ENCODE data around the gene CFAP58.

The CFAP58 gene

DNA sequence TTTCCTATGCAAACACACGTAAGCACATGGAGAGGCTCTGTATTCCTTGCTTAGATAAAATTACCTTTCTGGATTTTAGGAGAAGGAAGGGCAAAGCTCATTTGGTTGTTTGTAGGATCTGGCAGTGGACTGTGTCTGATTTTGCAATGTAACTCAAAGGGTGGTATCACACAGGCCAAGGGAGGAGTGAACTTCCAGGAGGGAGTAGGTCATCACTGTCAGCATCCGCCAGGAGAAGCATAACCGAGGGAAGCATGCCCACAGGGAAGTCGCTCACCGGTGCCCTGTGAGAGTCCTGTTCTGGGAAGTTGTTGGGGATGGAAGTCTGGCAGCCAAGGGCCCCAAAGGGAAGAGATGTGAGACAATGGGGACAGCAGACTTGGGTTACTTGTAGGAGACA, 74.4 kb downstream of the CFAP58 start:
- DNase-seq (ENCODE audit: extremely low read depth, low read depth): no peak
- TF ChIP-seq, protein P1, sequence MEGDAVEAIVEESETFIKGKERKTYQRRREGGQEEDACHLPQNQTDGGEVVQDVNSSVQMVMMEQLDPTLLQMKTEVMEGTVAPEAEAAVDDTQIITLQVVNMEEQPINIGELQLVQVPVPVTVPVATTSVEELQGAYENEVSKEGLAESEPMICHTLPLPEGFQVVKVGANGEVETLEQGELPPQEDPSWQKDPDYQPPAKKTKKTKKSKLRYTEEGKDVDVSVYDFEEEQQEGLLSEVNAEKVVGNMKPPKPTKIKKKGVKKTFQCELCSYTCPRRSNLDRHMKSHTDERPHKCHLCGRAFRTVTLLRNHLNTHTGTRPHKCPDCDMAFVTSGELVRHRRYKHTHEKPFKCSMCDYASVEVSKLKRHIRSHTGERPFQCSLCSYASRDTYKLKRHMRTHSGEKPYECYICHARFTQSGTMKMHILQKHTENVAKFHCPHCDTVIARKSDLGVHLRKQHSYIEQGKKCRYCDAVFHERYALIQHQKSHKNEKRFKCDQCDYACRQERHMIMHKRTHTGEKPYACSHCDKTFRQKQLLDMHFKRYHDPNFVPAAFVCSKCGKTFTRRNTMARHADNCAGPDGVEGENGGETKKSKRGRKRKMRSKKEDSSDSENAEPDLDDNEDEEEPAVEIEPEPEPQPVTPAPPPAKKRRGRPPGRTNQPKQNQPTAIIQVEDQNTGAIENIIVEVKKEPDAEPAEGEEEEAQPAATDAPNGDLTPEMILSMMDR (IDR thresholded peaks at IDR 0.05; ENCODE audit: low read depth, low read length): no peak

DNA sequence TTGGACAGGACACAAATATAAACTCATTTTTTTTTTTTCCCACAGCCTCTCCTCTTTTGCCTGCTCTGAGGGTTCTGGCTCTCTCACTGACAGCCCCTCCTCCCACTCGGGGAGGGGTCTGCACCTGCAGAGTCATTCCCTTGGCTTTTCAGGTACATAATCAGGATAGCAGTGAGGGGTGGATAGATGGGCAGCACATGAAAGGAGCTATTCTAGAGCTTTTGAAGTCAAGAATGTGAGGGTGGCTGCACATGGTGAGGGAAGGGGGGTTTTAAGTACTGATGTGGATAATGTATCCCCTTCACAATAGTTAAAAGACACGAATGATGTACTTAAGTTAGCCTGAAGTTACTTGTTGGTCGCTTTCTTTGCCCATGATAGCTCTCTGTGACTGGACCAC, 76.2 kb downstream of the CFAP58 start:
- TF ChIP-seq, protein P1 (IDR thresholded peaks at IDR 0.05; ENCODE audit: low read depth, low read length): no peak
- no peak for DNase-seq (ENCODE audit: extremely low read depth, low read depth)

DNA sequence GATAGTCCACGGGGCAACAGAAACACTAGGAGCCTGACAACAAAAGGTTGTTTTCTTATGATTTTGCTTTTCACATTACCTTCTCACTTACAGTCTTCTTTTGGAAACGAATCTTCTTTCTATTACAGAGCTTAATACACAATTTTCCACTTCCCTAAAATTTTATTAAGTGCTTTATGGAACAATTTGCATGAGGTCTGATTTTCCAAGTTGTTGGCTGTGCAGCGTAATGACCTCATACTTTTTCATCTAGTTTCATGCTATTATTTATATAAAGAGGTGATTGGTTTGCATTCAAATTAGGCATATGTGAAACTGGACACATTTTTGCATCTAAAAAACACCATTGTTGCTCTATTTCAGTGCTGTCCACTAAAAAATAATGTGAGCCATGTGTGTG, 76.7 kb downstream of the CFAP58 start:
- no peak for DNase-seq (ENCODE audit: extremely low read depth, low read depth)
- TF ChIP-seq, protein P1 (IDR thresholded peaks at IDR 0.05; ENCODE audit: low read depth, low read length): no peak

DNA sequence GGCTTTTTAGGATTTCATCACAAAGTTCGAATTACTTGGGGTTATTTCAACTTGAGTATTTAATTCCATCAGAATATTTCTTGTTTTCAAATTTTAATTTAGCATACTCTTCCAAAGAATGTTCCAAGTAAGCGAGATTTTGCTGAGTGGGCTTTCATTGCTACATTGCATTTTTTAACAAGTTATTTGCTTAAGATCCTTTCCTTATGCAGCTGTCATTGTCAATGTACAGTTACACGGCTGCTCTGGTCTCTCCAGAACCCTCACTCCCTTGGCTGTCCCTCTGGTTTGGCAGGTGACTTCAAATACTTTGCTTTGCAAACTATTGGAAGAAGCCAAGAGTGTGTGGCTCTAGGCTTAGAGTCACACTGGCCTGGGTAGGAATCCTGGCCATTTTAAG, 80.0 kb downstream of the CFAP58 start:
- TF ChIP-seq, protein P1 (IDR thresholded peaks at IDR 0.05; ENCODE audit: low read depth, low read length): no peak
- no peak for DNase-seq (ENCODE audit: extremely low read depth, low read depth)

DNA sequence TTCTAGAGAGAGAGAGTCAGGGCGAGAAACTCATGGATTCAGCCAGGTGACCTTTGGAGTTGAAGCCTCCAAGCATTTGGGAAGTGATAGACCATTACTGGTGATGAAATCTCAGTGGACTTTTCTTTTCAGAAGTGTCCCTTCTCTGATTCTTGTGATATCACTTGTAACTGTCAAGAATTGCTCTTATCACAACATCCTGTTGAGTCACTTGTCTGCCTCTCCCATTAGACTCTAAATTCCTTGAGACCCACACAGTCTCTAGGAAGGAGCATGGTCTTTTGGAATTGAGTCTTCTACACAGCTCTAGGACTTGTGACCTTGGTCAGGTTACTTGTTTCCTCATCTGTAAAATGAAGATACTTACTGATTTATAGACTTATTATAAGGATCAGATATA, 81.0 kb downstream of the CFAP58 start:
- TF ChIP-seq, protein P1 (IDR thresholded peaks at IDR 0.05; ENCODE audit: low read depth, low read length): no peak
- no peak for DNase-seq (ENCODE audit: extremely low read depth, low read depth)

DNA sequence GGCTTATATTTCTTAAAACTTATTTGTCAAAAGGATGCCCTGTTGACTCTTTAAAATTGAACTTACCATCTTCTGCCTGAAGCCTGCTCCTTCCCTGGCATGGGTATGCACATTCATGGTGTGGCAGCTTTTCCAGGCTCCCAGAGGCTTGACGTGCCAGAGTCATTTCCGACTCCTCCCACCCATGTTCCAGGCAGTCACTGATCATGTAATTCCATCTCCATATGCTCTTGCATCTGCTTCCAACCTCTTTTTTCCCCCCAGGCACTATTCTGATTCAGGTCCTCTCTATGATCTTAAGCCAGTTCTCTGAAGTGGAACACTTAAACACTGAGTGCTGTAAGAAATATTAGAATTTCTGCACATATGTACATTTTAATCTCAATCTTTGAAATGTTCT, 82.2 kb downstream of the CFAP58 start:
- peak; percentile 40 for DNase-seq (ENCODE audit: extremely low read depth, low read depth)
- TF ChIP-seq, protein P1 (IDR thresholded peaks at IDR 0.05; ENCODE audit: low read depth, low read length): no peak

DNA sequence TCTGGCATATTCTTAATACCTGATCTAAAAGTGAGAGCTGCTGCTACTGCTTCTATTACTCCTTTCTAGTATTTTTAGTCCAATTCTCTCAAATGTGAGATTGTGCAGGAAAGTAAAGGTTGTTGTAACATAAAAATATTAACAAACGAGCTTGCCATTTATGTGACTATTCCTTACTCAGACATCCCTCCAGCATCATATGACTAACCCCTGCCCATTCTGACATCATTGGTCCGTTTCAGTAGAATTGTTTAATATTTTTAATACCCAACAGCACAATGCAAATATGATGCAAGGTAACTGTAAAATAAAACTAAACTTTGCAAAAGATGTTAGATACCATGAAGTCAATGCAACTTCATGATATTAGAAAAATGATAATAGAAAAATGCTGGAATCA, 83.6 kb downstream of the CFAP58 start:
- DNase-seq (ENCODE audit: extremely low read depth, low read depth): no peak
- TF ChIP-seq, protein P1 (IDR thresholded peaks at IDR 0.05; ENCODE audit: low read depth, low read length): no peak

All from AG09319 (cell line).